Prostate gland (tissue), 2 donors: ENCODE measurements around the gene RBFOX2.

Experiments
- POLR2A ChIP-seq: fragments of 450-650 bp; IDR thresholded peaks from one replicate; pipeline ENCODE4 v1.6.1; 2016; ENCODE audit warnings: antibody characterized with exemption, mild to moderate bottlenecking
- TF ChIP-seq, protein P1 (sequence below), 4 experiments: fragments of 200-600 bp in 2 of 4; fragments of 450-650 bp in 2 of 4; sonication (generic) in 2 of 4; IDR thresholded peaks; 1 replicate in 3 of 4; 2 replicates in 1 of 4; pipeline ENCODE4 v1.5.1; 2016 to 2019; ENCODE audit warnings: antibody characterized with exemption in 4 of 4, mild to moderate bottlenecking in 2 of 4, moderate library complexity in 2 of 4

DNA sequence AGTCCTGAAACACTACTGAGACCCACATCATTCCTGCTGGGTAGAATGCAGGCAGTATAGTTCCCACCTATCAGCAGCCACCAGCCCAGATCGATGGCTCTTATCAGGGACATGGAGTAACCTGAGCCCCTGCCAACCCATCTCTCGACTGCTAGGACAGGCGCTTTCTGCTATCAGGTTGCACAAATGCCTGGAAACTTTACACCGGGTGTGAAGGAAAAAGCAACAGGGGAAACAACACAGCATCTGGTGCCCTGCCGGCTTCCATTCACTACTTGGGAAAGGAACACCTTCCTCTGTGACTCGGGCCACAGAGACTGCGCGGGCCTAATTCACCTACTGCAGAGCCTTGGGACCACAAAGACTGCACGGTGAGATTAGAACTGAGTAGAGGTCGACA lies 18.5 kb downstream of the RBFOX2 start:
- TF ChIP-seq, protein P1, sequence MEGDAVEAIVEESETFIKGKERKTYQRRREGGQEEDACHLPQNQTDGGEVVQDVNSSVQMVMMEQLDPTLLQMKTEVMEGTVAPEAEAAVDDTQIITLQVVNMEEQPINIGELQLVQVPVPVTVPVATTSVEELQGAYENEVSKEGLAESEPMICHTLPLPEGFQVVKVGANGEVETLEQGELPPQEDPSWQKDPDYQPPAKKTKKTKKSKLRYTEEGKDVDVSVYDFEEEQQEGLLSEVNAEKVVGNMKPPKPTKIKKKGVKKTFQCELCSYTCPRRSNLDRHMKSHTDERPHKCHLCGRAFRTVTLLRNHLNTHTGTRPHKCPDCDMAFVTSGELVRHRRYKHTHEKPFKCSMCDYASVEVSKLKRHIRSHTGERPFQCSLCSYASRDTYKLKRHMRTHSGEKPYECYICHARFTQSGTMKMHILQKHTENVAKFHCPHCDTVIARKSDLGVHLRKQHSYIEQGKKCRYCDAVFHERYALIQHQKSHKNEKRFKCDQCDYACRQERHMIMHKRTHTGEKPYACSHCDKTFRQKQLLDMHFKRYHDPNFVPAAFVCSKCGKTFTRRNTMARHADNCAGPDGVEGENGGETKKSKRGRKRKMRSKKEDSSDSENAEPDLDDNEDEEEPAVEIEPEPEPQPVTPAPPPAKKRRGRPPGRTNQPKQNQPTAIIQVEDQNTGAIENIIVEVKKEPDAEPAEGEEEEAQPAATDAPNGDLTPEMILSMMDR (IDR thresholded peaks at IDR 0.05), result no peak
- no peak for TF ChIP-seq POLR2A
